Activated gamma-delta T cell treated with anti-CD3 and anti-CD28 coated beads, Interleukin-2, amount 50 U/mL, for 16 hours (primary cell): ENCODE results near the gene LGR4.

Experiments
- DNase-seq: peaks from one replicate; pipeline ENCODE4 v3.0.0-alpha.2; 2020; ENCODE audit warnings: low read depth

The LGR4 gene

DNA sequence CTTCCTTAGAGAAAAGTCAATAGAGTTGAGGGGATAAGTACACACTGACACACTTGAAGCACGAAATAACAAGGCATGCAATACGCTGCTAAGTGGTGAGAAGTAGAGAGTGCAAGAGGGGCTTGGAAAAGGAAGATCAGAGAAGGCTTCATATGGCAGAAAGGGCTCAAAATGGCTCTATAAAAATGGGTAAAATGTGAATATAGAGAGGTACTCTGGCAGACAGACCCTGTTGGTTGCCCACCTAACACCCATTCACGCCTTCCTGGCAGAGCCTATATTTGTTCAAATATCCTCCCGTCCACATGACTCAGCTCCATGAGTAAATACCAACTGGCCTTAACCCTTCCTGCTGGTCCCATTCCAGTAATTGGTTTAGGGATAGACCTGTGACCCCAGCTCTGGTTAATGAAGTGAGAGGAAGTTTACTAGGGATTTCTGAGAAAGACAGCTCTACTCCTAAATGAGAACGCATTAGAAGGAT, 70.7 kb downstream of the LGR4 start:
- no peak for DNase-seq

DNA sequence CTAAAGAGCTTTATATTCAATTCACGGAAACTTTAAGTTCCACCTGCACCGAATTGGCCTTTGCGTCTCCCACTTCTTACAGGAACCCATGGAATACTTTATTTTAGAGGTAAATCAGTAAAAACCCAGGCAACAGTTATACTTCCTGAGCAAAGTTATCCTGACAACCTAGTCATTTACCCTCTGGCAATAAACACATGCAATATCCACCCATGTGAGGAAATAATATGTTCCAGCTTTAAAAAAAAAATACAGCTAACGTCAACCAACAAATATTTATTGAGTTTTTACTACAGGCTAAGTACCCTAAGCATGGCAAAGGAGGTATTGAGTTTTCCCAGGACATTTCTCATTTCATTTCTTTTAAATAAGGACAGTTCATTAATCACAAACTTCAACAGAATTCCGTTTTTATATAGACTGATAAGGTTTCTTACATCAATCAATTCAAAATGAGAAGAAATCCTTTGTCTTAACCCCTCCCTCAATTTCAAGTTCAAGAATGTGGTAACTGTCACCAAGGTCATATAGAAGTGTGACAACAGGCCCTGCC, 71.2 kb downstream of the LGR4 start:
- no peak for DNase-seq

DNA sequence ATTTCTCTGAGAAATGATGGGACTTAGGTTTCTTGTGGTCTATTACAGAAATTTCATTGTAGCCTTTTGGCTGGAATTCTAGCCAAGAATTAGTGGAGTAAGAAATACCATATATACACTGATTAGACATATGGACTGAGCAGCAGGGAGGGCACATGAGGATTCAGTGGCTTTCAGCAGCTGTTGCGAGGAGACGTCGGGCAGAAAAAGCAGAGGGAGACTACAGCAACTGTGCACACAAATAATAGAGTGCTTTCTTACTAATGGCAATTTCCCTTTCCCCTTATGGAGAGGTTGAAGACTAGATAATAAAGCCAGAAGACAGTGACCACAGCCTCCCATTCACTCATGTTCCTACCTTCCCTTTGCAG, 74.2 kb downstream of the LGR4 start:
- no peak for DNase-seq

DNA sequence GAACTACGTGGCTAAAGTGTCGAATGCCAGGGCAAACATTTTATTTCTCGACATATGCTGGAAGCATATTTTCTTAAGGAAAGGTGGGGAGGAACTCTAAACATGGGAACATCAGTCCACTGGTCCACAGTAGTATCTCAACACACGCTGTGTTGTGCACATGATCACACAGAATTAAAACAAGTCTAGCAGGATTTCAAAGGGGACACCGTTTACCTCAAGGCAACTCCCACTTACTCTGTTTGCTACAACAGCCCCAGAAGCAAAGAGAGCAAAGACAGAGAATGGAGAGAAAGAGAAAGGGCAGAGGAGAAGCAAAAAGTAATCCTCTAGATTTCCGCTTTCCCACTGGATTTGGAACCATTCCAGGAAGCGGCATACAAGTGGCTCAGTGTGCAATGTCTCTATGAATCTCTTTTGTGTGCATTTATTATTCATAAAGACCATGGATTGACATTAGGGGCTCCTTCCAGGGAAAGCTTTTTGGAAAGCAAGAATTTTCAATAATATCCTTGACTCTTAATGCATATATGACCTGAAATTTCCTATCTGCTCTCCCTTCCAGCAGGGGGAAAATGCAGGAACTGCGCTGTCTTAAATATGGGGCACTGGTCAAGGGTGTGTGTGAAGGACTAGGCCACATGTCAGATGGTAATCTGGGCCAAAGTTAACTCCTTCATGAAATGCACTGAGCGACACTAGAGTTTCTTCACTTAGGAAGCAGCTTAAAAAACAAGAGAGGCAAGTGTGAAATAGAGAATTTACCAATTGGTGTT, 74.8 kb downstream of the LGR4 start:
- DNase-seq: no peak

DNA sequence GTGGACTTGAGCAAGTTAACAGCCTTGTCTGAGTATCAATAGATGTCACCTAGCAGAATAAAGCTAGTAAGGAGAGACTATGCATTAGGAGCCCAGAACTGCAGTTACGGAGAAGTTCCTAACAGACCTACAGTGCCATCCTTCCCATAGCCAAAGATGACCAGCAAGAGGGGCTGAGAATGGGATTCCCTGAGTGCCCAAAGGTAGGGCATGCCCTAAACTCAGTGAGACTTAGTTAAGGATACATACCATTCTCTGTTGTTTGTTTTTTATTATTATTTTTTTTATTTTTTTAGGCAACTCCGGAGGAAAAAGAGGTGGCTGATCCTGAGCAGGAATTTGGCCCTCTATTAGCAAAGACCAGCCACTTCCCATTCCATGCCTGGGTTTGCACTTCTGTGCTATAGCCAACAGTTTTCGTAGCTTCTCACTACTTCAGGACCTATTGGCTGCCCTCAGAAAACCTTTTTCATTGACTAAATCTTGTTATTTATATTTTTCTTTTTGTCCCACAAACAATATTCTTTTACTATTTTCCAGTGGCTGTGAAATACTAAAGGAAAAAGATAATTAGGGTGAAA, 76.2 kb downstream of the LGR4 start:
- no peak for DNase-seq

DNA sequence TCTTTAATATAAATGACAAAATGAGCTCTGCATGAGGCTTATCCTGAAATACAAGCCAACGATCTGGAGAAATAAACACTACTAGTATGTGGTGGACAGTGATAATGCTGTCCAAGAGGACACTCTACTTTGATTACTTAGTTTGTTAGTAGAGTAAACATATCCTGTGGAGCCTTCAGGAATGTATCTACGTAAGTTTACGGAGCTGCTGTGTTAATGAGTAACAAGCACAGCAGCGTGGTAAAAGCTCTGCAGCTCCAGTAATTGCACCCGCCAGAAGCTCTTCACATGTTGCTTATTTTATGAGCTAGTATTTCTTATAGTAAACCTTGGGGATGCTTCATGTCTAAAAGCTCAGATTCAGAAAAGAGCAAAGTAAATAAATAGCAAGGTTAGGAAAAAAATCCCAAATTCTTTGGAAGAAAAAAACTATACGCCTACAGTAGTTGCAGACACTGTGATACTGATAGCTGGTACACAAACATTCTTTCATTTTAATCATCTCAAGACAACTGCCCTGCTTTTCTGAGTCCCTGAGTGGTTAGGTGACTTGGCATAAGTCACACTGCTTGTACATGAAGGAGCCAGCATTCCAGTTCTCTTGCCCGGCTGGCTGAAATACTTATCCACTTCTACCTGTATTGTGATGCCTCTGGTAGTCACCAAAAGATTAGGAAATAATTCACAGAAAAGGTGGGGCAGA, 76.9 kb downstream of the LGR4 start:
- DNase-seq: no peak

DNA sequence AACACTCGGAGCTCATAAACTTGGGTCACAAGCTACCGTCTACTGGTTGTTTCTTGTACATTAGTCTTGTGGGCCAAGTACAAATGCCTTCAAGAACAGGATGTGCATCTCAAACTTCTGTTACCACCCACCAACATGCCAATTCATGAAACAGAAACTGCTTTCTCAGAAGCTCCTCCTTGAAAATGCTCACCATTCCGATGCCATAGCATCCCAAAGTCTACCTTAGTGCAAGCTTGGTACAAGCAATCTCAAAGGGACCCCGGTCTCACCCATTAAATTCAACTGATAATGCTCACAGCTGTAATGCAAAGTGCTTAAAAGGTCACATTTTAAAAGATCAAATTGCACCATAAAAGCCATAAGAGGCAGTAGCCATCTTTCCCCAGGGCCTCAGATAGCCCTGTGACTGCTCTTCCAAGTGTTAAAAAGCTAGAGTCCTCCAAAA, 77.8 kb downstream of the LGR4 start:
- DNase-seq: no peak

DNA sequence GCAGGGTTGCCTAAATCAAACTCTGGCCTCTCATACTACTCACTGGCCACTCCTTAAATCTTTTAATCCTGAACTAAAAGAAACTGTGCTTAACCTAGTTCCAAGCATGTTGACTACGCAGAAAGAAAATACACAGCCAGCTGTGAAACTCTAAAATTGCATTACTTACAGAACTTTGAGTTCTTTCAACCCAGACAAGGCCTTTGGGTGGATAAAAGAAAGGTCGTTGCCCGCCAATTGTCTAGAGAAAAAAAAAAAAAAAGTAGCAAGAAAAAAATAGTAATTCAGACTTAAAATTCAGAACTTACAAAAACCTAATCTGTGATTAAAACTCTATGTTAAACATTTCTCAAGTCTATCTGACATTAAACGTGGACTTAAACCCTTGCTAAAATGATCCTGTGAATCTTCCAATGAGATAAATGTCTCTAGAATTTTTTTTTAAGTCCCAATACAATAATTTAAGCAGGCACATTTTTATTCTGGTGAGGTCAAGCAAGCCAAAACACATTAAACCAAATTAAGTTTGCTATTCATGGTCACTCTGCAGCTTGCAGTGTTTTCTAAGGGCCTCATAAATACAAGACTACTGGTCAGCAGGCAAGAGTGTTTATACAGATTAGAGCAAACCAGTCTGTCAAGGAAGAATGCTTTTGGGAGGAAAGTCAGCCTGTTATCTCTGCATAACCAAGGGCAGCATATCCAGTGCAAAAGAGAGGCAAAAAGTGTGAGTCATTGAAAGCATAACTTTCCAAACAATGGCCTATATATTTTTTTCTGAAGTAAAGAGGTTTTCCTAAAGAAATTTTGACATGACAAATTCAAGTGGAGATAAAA, 80.1 kb downstream of the LGR4 start:
- no peak for DNase-seq

DNA sequence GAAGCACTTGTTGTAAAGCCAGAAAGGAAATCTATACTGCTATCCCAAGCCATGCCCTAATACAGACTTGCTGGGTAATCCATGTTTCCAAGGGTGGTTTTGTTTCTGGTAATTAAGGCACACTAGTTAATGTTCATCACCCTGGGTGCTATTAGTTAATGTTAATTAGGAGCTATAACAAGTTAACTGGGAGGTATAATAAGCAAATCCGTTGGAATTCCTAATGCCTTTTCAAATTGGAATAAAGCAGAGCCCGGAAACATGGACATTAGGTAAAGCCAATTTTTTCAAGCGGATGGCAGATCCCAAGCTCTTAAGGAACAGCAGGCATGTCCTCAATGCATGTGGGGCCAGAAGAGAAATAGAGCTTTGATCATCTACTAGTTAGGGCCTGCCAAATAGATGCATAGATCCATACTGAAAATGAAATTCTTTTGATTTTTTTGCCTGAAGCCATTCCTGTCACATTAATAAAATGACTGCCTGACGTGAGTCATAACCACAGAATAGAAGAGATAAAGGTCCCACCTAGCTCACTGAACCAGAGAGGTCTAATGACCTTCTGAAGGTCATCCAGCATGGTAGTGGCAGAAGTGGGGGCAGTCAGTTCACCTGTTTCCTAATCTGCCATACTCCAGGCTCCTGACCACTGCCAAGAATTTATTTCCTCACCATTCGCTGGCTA, 81.1 kb downstream of the LGR4 start:
- no peak for DNase-seq

DNA sequence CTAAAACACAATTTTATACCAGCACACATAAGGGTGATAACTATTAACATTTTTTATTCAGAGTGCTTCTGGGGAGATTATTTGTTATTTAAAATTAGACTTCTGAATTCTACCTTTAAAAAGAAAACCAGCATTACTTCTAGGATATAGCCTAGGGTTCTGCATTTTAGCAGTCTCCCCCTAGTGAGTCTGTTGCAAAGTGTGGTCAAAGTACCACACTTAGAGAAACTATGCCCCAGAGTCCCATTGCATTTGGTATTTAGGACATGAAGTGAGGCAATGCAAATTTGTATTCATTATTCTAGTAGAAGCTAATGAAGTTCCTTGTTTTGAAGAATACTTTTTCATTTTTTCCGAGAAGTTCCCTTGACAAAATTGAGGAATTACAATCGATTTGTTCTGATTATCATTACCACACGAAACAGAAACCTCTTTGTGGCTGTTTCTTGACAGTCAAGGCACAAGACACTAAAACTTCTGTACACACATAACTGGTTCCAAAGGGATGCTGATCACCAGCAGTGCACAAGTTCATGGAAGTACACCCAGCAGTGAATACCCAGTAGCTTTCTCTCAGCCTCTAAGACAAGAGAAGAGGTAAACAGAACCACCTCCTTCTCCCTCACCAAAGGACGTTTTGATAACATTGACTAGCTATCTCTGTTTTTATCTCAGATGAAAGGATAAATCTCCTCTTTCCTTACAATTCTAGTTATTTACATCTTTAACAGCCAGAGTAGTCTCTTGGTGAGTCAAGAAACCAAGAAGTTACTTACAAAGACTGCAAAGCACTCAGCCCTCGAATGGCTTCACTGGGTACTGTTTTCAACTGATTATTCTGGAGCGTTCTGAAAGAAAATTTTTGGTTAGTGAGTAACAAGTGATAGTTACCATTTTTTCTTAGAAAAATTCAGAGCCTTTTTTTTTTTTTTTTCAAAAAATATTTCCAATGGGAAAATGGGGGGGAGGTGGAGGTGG, 82.0 kb downstream of the LGR4 start:
- no peak for DNase-seq

DNA sequence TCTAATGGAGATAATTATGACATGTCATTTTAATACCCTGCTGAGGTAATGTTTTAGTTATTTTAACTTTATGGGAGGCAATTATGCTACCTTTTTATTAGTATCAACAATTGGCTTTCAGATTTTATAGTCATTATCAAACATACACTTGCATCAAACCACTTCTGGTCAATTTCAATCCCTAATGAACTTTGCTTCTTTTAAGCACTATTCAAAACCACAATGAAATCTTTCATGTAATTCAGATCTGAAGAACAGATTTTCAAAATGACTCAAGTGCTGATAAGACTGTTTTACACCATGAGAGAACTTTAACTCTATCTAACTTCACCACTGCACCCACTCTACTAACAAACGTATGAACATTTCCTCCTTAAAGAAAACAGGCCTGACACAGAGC, 83.7 kb downstream of the LGR4 start:
- DNase-seq: no peak

DNA sequence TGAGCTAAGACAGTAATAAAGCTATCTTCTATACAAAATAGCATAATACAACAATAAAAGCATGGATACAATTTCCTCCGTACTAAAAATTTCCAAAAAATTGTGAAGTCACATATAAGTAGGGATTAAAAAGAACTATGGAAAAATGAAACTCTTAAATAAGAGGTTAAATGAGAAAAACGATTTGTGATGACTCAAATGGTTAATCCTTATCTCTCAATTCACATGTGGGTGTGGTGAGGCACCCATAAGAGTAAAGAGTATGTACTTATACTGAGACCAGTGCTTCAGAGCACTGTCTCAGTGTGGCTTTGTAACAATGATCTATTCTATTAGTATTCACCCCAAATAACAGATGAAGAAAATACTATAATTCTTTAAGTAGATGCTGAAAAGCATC, 84.6 kb downstream of the LGR4 start:
- DNase-seq: no peak

DNA sequence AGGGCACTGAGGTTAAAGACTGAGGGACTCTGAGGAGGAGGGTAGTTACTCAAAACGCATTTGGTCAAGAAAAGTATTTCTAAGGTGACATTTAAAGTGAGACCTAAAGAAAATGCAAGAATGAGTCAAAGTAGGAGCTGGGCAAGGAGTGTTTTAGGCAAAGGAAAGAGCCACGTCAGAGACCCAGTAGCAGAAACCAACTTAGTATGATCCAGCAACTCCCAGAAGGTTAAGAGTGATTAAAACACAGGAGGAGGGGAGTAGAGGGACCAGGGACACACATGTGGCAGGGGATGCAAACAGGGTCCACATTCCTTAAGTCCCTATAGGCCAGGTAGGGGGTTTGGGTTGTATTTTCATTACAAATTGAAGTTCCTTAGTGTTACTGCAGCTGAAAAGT, 85.2 kb downstream of the LGR4 start:
- no peak for DNase-seq

DNA sequence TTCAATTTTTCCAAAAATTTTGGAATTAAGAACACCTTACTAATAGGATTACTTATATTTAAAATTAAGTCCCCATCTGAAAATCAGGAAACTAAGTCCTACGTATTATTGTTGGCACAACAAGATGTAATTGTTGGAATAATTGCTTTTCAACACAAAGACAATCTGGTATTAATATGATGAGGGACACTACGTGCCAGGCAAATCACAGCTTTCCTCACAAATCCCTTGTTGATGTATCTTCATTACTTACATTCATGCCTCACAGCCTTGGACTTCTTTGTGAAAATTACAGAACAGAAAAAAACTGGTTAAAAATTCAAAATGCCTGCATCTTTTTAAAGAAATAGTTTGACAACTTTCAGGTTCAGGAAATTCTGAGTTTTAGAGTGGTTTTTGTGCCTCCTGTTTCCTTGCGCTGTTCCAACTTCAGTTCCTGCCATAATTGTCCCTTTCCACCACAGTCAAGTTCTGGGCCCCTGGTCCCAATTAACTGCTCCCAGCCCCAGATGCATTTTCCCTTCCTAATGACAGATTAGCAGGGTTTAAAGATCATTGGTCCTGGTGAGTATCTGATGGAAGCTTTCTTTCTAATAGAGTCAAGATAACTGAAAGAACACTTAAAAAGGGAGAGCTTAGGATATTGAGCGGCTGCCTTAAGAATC, 86.3 kb downstream of the LGR4 start:
- no peak for DNase-seq

DNA sequence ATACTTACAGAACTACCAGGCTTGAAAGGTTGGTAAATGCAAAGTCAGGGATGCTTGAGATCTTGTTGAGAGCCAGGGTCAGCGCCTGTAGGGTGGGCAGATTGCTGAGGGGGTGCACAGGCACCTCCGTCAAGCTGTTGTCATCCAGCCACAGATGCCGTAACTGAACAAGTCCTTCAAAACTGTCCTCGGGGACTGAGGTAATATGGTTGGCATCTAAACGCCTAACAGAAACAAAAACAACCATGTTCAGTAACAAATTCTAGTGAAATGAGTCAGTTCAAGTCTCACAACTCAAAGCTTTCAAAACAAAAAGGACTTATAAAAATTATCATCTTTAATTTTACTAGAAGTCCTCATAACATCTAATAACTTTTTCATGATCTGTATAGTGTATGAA, 87.3 kb downstream of the LGR4 start:
- no peak for DNase-seq

DNA sequence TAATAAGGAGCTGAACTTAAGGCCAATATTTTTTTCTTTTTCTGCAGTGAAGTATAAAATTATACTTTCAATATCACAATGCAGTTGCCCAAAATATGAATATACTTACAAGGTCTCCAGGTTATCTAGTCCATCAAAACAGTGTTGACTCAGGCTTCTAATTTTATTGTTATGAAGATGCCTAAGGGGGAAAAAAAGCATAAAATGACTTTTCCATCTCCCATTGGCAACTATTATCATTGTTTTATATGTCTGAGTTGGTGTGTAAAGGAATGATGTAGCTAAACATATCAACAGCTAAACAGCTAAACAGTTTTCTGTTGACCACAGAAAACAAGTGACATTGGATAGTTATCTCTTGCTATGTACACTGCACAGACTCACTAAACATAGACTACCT, 88.4 kb downstream of the LGR4 start:
- no peak for DNase-seq

DNA sequence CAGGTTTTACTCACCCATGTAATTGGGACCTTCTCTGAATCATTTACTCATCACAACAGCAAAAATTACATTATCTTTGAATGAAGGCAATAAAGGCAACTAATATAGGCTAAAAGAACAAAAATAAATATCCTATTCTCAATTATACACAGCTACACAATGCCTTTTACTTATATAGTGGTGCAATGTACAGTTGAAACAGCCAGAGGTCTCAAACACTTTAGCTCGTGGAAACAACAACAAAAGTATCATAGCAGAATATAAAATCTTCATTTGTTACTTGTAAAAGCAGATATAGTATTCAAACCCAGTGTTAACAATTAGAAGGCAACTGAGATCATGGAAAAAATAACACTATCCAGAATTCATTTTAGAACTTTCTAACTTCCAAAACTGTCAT, 88.9 kb downstream of the LGR4 start:
- no peak for DNase-seq

DNA sequence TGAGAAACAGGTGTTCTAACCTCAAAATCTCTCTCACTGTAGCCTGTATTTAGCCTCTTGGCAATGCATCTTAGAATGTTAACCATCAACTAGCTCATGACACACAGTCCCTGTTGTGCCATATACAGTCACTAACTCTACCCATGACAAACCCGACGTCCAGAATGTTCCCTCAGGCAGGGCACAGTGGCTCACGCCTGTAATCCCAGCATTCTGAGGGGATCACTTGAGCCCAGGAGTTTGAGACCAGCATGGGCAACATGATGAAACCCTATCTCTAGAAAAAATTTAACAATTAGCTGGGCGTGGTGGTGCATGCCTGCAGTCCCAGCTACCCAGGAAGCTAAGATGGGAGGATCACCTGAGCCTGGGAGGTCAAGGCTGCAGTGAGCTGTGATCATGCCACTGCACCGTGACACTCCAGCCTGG, 91.3 kb downstream of the LGR4 start:
- no peak for DNase-seq

DNA sequence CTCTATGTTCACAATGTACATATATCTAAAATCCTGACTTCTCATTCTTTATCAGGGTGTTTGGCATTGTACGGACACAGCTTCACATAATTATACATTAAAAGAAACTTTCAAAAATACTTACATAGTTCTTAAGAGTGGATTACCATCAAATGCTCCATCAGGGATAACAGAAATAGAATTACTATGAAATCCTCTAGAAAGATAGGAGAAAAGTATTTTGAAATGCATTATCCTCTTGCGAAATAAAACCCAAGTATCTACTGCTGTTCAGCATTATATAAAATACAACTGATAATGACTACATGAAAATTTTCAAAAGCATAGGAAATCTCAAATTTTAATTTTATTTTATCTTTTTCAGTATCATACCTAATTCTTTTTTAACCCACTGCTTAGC, 91.8 kb downstream of the LGR4 start:
- DNase-seq: no peak

DNA sequence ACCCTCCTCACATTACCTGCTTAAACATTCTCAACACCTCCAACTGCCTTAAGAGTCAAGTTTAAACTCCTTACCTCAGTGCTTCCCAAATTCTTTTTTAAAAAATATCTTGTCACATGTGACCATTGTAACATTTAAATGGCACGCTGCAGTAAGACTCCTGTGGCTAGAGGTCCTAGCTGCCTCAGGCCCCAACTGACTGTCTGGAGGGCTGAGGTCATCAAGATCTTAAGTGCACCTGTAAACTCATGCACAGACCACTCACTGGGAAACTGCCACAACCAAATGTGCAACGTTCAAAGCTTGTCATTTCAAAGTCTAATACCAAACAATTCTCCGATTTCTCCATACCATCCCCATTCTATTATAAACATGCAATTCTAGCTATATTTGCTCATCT, 93.1 kb downstream of the LGR4 start:
- no peak for DNase-seq
